GM12892 (cell line): Measurements from ENCODE around the gene TSPO.

Experiments
- POLR2A ChIP-seq: IDR thresholded peaks from 2 replicates; pipeline ENCODE4 v1.6.1; 2011; ENCODE audit warnings: low read depth, low read length, control low read depth
- POLR2AphosphoS5 ChIP-seq: IDR thresholded peaks from 2 replicates; pipeline ENCODE4 v1.6.1; 2011; ENCODE audit warnings: low read depth, low read length, control low read depth

DNA sequence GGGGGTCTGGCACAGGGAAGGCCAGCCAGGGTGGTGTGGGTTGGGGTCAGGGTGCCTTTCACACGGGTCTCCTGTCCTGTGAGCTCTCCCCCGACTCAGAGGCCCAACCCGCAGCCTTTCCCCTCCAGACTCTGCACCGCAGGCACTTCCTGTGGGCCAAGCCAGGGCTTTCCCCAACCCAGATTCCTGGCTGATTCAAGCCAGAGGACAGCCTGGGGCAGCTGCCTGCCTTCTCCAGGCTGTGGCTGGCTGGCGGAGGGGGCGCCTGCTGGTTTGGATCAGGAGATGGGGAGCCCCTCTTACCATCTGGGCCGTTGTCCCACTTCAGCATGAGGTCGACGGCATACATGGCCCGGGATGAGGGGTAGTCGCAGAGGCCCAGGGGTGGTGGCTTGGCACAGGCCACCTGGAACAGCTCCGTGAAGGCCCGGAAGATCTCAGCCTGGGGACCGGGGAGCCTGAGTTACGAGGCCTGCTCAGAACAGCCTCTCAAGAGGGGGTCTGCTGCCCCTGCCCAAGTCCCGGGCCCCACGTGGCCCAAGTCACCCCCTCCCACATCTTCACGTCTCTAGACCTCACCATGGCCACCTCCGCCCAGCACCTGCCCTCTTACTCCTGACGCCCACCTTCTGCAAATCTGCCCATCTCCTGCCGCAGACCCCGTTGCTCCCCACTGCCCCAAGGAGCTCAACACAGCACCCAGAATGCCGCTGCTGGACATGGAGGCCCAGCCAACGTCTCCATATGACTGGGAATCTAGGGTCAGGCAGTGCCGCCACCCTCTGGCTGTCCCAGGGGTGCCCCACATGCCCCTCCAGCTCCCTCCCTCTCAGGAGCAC, 17.3 kb downstream of the TSPO start:
- no peak for TF ChIP-seq POLR2A
- no peak for TF ChIP-seq POLR2AphosphoS5
